ENCODE measurements around the gene CYP2S1.

The CYP2S1 gene

DNA sequence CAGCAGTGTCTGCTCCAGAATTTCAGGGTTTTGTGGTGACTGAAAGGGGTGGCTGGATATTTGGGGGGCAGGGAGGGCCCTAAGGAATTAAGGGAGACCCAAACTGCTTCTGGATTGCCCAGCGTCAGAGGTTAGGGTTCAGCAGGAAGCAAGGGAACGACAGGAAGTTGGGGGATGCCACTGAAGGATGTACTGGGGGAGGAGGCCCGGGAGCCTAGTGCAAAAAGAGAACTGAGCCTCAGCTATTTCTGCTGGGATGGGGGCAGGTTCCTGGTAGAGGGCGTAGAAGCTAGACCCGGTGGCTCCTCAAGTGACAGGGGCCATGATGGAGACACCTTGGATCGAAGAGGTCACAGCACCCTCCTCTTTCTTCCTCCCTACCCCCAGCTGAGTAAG is 1.1 kb downstream of the CYP2S1 start:
- peak; percentile 54 to 68 for DNase-seq

- DNase-seq: peak; percentile 78 to 84
These were observed 2.9 kb downstream of the CYP2S1 start for GRCh38 chr19:41195675-41196497.

- no peak for DNase-seq
These were observed 5.5 kb downstream of the CYP2S1 start for GRCh38 chr19:41198559-41198958.

GRCh38 chr19:41203371-41203770 is 10.4 kb downstream of the CYP2S1 start:
- no peak for DNase-seq

GRCh38 chr19:41204338-41204737 is 11.3 kb downstream of the CYP2S1 start:
- DNase-seq: peak; percentile 88 to 91

GRCh38 chr19:41205995-41206394 is 13.0 kb downstream of the CYP2S1 start:
- DNase-seq: no peak

DNA sequence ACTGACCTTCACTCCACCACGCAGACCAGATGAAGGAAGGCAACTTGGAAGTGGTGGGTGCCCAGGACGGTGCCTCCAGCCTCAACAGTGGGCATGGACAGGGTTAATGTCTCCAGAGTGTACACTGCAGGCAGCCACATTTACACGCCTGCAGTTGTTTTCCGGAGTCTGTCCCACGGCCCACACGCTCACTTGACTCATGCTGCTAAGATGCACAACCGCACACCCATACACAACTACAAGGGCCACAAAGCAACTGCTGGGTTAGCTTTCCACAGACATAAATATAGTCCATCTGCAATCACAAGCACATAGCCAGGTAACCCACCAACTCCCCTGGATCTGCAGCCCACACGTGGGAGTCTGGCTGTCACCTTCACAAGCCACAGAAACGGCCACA is 13.4 kb downstream of the CYP2S1 start:
- DNase-seq: no peak

DNA sequence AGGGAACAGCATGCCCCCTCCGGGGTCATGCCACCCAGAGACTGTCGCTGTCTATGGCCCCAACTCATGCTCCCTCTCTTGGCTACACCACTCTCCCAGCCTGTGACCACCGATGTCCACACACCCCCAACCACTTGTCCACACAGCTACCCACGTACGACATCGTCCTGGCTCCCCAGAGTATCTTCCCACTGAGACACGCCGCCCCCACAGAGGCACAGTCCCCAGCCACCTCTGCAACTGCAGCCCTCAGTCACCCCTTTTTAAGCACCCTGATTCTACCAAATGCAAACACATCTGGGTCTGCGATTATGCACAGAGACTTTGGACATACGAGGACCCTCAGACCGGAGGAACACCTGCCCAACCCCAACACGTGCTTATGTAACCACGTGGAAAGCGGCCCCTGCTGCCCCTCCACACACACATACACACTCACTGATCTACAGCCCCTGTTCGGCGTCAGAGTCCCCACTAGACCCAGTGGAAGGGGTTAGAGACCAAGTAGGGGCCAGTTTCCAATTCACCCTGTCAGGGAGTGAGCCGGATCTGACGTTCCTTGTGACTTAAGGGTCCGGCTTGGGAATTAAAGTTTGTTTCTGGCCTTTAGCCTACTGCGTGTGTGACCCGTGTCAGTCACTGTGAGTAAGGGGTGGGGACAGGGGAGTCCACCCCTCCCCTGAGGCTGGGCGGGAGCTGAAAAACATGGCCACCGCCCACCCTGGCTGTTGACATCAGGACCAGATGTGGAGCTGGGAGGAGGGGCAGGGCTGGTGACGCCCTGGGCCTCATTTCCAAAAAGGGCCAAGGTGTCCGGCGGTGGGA is 14.1 kb downstream of the CYP2S1 start:
- no peak for DNase-seq

DNA sequence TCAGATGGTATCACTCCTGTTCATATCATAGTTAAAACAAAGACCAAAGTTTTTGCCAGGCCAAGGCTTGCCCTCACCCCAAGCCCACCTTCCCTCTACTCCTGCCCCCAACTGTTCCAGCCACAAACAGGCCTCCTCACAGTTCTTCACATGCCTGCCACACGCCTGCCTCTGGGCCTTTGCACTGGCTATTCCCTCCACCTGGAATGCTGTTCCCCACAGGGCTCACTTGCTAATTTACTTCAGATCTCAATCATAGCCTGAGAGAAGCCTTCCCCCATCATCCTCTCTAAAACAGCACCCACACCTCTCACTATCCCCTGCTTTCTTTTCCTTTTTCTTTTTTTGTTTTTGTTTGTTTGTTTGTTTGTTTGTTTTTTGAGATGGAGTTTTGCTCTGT is 21.1 kb downstream of the CYP2S1 start:
- no peak for DNase-seq

DNA sequence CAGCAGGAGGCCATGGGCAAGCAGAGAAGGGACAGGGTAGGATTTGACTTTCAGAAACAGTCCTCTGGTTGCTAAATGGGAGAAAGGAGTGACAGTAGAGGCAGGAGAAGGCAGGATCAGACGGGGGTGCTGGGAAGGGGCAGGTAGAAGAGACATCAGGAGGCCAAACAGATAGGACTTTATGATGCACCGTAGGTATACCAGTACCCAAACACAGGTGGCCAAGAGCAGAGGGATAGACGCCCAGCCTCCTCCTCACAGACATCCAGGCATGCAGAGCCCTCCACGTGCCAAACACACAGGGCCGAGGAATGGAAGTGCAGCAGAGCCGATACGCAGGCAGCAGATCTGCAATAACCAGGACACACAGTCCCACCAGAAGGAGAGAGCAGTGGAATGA is 24.7 kb downstream of the CYP2S1 start:
- DNase-seq: no peak

GRCh38 chr19:41218249-41218614 is 25.2 kb downstream of the CYP2S1 start:
- DNase-seq: no peak

GRCh38 chr19:41218615-41219507 is 25.8 kb downstream of the CYP2S1 start, which contains the start of gene AXL:
TSS of gene AXL (plus strand) at chr19:41219223. CDS start at chr19:41219393, 170 bp downstream.
- DNase-seq: no peak

DNA sequence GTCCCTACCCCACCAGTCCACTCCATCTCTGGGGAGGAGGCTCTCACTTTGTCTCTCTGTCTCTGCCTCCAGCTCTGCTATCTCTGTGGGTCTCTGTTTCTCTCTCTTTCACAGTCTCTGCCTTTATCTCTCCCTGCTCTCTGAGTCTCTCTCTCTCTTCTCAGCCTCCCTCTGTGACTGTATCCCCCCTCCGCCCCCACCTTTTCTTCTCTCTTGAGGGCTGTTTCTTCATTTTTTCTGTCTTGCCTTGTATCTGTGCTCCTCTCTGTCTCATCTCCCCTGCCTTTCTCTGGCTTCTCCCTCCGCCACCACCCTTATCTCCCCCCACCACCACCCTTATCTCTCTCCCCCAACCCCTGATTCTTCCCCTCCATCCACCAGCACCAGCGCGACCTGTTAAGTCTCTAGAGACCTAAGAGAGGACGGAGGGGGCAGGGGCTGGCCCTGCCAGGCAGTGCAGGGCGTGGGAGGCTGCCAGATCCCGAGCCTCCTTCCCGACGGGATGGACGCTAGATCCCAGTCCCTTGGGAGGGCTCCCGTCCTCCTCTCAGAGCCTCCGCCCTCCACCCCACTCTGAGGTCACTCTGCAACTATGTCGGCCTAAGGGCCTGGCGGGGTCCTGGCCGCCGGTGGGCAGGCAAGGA is 27.0 kb downstream of the CYP2S1 start:
- no peak for DNase-seq

DNA sequence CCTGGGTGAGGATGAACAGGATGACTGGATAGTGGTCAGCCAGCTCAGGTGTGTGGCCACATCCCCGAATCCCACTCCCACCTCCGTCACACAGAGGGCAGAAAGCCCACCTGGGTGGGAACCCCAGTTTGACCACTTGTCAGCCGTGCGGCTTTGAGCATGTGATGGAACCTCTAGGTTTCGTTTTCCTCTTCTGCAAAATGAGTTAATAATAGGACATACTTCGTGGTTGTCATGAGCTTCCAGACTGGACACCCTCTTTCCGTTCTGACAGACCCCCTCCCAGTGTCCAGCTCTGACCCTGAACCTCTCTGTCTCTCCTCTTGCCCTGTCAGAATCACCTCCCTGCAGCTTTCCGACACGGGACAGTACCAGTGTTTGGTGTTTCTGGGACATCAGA is 27.8 kb downstream of the CYP2S1 start:
- DNase-seq: peak in 1 of 2 donors; percentile 22

- no peak for DNase-seq
These were observed 28.6 kb downstream of the CYP2S1 start for GRCh38 chr19:41221514-41222205.

- no peak for DNase-seq
These were observed 29.2 kb downstream of the CYP2S1 start for GRCh38 chr19:41222240-41222639.

DNA sequence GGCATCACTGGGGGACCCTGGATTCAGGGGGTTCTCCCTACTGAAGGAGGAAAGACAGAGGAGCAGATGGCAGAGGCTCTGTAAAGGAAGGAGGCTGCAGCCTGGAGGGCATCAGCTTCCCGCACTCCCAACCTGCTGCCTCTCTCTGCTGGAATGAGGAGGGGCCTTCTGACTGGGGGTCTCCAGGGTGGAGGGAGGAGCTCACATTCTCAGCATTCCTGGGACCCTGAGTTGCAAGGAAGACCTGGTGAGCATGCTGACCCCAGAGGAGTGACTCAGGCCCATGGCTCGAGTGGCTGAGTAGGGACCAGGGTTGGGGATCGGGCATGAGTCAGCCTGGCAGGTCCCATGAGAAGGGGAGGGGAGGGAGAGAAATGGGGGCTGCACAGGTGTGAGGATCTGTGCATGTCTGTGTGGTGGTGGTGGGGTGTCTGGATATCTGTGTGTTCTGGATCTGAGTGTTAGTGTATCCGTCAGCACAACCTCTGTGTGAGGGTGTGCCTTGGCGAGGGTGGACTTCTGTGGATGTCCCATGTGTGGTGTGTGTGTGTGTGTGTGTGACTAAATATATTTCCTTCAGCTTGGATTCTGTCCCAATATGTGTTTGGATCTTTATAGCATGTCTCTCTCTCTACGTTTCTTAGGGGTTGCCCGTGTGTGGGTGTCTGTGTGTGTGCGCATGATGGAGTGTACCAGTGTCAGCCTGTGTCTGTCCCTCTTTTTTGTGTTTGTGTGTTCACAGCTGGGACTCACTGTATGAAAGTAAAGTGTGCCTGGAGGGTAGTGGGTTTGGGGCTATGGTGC is 30.6 kb downstream of the CYP2S1 start:
- DNase-seq: no peak

DNA sequence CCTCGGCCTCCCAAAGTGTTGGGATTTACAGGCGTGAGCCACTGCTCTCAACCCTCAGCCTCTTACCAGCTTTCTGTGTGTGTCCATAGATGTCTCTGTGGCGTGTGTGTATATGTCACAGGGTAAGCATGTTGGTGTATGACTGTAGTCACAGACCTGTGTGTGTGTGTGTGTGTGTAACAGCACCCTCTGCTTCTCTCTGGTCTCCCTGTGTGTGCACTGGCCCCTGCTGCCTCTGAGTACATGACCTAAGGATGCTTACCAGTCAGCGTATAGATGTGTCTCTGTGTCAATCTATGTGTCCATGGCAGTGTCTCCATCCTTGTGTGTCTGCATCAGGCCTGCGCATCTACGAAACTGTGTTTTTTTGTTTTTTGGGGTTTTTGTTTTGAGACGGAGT is 31.6 kb downstream of the CYP2S1 start:
- DNase-seq: no peak

DNA sequence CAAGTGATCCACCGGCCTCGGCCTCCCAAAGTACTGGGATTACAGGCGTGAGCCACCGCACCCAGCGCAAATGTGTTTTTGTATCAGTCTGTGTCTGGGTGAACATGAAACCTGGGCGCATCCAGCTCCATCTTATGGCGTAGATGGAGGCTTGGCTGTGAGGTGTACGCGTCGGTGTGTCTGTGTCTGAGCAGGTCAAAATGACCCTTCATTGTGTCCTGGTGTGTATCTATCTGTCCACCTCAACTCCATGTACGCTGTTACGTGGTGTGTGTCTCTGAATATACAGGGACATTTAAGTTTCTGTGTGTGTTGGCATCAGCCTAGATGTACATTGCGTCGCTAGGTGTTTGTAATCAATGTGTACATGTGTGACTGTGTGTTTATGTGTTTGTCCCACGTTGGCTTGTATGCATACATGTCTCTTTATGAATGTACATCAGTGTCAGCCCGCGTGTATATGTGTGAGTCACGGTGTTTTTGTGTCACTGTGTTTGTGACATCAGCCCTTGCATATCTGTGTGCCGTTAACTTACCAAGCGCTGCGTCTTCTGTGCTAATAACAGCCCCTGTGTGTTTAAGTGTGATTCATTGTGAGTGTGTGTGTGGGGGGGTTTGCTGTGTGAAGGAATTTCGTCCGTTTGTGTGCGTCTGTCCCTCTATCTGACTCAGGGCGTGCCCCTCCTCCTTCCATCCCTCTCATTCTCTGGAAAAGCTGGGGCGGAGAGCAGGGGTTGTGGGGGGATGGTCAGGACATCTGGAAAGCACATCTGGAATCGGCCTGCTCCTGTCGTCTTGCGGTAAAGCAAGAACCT is 32.4 kb downstream of the CYP2S1 start:
- DNase-seq: peak; percentile 62 to 82

Measured in inflammatory macrophage (primary cell).